Dedifferentiated amniotic fluid mesenchymal stem cell (primary cell): ENCODE data around the gene FOXL2NB.

Source experiments
- DNase-seq: peaks from one replicate; pipeline ENCODE4 v3.0.0-alpha.2; 2016; ENCODE audit errors: extremely low spot score

Gene FOXL2NB

DNA sequence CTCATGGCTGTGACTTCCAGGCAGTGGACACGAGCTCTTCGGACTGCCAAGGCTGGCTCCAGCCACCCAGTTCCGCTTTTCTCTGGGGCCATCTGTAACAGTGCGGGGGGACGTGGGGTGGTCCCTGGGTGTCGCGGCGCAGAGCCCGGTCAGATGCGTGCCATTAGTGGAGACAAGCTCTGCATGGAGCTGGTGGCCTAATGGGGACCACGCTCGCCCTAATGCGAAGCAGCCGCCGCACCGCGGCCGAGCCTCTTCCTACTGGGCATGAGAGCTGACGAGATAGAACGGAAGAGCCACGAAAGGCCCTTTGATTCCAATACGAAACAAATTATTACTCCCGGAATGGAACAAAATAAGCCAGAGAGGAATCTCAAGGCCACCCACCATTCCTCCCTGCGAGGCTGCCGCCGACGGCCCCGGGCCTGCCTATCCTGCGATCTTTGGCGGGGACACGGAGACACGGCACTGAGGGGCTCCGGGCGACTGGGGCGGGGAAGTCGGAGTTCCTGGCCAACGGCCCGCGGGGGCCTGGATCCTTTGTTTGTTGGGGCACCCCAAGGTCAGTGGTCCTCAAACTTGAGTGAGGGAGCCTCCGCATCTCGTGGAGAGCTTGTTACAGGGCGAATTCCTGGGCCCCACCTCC is 18.2 kb upstream of the FOXL2NB start:
- no peak for DNase-seq

DNA sequence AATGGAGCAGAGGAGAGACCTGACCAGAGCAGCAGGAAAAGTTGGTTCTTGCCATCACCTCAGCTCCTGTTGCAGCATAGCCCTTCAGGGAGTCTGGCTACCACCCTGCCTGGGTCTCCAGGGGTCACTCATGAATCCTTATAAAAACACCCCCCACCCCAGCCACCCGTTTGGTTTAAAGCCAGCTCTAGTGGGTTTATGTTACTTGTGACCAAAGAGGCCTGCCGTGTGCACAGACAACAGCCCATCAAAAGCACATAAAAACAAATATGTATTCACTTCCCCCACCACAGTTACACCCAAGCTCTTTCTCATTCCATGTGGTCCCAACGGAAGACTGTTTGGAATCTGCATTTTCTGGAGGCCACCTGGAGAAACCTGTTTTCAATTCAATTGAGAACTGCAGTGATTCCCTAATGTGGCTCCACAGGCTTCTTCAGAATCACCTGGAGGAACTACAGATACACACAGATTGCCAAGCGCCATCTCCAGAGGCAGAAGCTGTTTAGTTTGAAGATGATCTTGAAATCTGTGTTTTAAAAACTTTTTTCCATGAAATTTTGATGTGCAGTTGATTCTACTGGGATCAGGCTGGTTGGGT is 13.8 kb upstream of the FOXL2NB start:
- DNase-seq = no peak

DNA sequence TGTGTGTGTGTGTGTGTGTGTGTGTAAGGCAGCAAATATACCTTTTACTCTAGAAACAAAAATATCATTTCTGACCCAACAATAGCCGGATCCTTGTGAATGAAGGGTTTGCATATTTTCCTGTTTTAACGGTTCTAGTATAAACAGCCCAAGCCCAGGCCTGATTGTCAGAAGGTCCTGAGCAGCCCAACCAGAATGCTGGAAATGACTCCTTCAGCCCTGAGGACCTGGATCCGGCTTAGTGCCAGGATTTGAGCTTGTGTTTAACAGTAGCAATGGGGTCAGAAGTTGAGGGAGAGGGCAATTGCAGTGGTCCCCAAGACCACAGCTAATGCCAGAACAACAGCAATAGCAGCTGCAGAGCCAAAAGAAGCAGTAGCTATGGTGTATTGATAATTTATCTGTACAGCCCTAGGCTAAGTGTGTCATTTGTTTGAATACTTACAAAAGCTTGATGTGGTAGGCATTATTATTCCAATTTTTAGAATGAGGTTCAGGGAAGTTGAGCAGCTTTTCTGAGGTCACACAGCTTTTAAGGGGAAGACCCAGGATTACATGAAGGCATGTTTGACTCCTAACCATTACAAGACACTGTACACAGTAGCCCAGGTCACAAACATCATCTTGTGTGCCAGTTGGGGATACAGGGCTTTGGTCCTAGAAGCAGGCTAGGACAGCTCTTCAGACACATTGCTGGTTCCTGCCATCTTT is 12.9 kb upstream of the FOXL2NB start:
- DNase-seq = no peak

DNA sequence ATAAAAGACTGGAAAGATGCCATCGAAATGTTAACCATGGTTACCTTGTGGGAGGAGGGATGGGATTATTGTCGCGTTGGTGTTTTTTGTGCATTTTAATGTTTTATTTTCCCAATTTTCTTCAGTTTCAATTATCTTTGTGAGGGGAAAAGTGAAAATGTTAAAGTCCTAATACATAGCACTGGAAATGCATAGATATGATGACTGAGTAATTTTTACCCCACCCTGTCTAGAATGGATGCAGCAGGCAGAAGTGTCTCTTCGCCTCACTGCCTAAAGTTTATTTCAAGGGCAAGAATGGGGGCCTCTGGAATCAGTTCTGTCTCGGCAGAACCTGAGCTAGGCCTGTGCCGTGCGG is 11.5 kb upstream of the FOXL2NB start:
- DNase-seq = no peak

DNA sequence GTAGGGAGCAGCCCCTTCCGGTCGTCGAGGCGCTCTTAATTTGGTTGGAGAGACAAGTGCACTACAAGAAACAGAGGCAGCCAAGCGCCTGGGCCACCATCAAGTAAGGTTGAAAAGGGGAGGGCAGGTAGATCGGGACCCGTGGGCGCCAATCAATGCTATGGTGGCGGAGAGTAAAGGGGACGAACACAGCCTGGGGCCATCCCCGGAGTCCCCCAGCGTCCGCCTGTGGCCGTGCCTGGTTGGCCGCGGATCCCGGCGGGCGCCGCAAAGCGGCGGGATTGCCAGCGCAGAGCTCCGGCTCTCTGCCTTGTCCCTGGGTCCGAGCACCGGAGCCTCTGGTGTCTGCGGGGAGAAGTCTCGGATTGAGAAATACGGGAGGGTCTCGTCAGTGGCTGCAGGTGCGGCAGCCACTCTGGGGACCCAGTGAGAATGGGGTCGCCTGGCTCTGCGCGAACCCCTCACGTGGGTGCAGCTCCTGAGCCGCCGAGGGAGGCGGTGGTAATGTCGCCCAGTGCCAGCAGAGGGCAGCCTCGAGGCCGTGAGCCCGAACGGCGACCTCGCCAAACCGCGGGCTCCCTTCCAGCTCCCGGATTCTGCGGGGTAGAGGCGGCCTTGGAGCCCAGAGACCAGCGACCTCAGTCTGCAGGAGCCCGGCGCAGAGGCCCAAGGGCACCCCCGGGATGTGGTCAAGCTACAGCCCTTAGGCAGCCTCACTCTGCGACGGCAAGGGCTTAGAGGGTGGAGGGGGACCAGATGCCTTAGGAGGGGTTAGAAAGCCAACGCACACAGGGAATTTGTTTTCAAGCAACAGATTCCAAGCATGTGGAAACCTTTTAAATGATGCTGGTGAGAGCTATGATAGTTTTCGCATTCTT is 10.9 kb upstream of the FOXL2NB start:
- peak; percentile 29 for DNase-seq

DNA sequence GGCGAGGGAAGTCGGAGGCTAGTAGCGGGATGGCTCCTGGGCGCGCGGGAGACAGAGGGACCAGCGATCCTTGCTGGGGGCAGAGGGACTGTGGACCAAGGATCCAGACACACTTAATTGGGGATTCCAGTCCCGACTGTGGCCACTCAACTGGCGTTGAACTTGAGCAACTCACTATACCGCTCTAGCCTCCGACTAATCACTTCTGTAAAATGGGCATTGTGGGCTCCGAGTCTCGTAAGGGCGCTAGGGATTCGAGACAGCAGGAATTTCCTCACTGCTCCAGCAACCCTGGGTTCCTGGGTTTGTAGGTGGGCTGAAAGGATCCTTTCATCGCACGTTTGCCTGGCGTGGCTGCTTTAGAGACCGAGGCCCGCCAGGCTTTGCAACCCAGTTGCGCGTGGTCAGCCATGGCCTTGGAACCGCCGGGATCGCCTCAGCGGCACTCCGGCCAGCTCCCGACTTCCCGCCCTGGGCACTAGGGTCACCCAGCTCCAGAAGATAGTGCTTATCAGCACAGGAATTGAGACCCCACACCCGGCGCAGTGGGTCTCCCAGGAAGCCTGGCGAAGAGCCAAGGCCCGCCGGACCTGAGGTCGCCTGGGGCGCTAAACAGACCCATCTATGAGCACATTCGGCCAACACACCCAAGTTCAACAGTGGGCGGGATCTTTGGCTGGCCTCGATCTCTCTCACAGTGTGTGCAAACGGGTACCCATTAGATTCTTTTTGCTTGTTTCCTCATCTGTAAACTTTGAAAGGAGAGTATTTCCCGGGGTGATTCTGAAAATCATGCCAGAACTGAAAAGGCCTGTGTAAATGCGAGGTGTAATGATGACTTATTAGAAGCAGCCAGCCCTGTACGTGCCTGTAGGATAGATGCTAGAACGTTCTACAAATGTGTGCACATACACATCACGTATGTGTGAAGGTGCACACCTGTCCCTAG is 10.0 kb upstream of the FOXL2NB start:
- DNase-seq = no peak

DNA sequence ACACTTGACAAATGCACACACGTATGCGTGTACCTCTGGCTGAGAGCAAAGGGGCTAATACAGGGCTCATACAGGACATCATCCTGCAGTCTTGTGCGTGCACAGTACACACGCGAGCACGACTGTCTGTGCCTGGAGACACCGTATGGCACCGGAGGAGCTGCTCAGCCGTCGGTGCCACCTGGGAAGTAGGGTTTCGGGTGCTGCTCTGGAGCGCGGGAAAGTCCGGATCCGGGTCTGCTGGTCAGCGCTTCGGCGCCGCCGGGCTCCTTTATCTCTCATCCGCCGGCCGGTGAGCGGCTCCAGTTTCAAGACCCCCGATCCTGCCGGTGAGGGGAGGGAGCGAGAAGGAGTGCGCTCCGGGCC is 9.3 kb upstream of the FOXL2NB start:
- no peak for DNase-seq

DNA sequence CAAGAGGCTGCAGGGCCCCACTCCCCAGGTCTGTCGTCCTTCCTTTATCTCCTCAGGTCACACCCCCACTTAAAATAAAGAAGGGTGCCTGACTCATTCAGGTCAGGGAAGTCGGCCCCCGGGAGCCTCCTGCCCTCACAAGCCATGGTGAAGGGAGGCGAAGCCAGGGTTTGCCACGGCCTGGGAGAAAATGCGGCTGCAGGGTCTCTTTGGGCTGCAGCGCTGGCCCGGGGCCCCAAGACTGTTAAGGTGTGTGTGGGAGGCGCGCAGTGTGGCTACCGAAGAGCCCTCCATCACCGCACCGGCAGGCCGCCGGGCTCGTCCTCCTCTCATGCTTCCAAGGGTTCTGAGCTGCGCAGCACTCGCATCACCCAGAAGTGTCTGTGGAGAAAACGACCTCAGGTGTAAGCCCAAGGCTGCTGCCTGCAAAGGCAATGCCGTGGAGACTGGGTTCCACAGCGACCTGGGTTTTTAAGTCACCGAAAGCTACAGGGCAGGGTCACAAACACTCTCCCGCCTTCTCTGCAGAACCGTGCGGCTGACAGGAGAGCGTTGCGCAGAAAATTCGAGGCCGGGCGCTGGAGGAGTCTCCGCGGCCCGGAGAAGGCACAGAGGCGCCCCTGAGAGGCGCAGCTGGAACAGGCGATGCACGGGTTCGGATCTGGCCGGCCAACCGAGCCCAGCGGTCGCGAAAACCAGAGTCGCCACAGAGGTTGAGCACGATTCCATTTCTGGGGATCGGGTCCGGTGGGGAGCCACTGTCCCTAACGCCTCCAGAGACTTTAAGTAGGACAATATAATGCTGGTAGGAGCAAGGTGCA is 8.8 kb upstream of the FOXL2NB start:
- DNase-seq = no peak

DNA sequence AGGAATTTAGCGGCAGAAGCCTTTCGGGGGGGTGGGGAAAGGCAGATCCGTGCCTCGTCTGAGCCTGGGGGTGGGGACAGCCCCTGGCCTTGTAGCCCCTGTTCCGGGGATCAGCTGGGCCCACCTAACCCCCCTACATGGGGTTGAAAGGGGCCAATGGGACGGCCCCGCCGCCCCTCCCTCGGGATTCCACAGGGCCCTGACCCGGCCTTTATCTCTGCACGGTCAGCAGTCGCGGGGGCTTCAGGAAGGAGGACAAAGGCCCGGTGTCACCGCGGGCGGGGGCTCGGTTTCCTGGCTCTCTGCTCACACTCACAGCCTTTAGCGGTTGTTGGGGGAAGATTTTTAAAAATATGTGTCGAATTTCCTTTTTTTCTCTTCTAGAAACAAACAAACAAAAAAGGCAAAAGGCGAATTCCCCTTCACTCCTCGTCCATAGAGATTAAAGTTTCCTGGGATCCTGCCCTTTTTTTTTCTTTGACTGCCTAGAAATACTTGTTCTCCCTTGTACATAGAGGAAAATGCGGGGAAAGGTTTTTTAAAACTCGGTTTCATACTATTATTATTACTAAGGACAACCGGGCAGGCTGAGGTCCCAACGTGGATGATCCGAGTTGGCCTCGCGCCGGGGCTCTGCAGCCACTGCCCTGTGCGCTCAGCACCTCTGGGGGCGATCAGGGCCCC is 8.0 kb upstream of the FOXL2NB start:
- DNase-seq = no peak

DNA sequence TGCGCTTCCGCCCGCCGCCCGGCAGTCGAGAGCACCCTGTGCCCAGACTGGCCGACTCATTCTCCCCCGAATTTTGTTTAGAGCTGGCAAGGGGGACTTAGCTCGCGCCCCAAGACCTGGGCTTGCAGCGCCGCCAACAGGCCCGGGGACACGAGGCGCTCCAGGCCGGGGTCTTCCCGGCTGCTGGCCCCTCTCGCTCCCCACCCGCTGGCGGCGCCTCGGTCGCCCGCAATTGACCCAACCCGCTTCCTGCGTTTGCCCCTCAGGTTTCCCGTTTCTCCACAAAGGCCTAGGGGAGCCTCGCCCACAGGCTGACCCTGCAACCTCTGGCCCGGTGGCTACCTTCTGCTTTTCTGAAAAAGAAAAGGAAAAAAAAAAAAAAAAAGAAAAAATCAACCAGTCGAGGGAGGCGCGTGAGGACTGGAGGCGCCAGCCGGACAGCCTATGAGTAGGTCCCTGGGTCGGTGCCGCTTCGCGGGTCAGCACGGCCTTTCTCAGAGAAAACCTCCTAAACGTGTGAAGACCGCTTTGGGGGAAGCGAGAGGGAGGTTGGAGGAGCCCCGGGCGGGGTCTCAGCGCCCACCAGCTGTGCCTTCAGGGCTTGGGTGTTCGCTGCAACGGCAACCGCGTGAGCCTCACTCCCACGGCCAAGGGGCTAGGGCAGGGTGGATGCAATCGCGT is 7.3 kb upstream of the FOXL2NB start:
- DNase-seq = no peak

DNA sequence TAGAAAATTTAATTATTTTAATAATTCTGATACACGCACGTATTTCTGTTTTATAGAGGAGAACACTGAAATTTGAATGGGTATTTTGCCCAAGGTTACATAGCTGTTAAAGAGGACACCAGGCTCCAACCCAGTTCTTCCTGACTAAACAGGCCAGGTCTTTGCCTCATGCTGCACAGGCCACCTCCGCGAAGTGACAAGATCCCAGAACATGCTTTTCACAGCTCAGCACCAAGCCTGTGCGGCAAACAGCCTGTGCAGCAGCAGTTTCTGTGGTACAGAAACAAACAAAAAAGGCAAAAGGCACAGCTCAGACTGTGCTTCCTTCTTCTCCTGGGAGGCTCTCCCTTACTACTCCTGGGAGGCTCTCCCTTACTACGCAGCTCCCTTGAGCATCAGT is 6.6 kb upstream of the FOXL2NB start:
- no peak for DNase-seq

DNA sequence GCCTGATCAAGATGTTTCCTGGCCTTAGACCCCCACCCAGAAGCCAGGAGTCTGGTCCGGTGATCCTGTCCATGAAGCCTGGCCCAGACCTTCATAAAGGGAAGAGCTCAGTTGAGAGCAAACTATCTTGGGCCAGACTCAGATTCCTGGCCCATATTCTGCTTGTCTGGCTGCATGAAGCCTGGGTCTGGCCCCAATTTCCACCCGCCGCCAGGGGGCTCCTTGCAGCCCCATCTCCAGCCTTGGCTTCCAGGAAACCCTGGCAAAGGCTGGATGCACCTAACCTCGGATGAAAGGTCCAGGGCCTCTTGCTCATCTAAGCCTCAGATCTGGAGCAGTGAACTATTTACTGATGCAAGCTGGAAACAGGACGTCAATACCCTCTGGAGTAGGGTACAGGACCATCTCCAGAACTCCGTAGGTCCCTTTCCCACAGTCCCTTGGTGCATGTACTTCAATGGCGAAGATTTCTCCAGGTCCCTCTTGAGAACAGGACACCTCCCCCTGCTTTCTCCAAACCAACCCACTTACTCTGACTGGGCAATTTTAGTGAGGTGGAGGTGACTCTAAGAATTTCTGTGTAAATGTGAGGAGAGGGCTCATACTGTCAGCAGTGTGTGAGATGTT is 5.6 kb upstream of the FOXL2NB start:
- no peak for DNase-seq

DNA sequence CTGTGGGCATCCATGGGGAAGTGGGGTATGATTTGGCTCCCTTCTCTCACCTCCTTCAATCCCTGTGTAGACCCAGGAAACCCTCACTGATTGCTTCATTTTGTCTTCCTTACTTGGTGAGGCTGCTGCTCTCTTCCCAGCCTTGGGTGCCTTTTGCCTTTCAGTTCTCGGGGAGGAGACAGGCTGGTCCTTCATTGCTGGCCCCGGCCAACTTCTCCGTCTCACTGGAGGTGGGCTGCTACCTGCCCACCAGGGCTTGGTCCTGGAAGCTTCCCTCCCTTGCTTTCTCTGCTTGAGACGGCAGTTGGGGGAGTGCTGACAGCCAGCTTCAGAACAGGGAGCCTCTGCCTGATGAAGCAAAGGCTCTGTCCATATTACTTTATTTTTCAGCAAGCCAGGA is 4.7 kb upstream of the FOXL2NB start:
- no peak for DNase-seq

DNA sequence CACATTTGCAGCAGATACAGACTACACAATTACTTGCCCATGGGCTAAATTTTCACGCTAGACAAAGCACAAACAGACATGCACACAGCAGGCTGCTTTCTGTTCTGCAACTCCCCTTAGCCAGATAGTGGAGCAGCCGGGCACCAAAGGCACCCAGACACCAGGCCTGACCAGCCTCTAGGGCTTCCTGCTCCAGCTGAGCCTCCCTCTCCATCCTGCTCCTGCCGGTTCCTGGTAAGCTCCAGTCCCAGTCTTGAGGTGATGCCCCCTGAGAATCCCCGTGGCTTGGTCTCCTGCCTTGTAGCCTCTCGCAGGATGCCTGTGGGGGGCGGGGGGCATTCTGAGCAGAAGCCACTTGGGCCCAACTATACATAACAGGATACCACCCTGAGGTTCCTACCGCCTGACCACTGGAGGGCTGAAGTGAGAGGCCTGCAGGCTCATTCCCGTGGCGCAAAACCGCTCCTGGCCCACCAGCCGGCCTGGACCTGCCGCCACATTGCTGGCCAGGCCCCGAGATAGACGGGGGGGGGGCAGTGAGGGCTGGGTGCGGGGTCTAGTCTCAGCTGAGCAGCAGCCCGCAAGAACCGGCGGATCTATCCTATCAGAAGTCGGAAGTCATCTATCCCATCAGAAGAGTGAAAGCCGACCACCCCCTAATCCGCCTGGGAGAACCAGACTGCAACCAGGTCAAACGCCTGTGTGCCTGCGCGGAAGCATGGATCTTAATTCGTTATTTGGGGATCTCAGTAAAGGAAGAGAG is 4.0 kb upstream of the FOXL2NB start:
- DNase-seq = no peak

DNA sequence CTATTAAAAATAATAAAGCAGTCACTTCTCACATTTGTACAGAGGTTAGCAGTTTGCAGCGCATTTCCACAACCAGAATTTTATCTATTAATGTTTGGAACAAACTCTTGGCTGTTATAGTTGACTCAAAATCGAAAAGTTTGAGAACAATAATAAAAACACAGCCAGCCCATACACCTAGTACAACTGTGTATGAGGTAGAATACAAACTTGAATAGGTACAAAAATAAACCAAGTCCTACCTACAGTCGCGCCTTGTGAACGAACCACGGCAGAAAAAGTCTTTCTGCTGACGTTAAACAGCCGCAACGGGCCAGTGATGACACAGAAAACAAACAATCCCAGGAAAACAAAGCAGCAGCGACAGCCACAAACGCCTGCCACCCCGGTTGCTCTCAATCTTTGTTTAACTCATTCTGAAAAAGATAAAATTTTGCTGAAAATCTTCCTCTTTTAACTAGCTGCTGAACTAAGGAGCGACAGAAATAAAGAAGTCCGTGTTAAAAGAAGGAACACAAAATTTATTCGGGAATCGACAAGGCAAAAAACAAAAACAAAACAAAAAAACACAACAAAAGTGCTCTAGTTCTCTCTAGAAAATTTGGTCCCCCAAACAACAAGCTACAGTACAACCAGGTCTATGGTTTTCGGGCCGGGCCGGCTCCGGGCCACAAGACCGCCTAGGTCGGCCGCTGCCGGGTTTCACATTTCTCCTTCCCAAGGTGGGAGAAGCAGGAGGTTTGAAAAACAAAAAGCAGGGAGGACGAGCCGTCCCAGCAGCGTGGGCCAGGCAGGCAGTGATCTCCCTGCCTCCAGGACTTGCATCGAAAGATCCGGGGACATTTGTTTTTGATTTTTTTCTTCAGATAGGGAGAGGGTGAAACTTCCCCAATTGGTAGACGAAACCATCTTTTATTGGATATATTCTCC is 3.0 kb upstream of the FOXL2NB start:
- no peak for DNase-seq

DNA sequence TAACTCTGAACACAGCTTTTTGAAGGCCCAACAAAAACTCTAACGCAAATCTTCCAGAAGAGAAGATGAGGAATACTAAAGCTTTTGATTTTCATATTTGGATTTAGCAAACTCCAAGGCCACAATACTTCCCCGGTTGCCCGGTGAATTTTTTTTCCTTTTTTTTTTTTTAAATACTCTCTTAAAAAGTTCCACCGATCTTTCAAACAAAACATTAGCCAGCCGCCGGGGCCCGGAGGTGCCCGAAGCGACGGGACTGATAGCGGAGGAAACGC is 2.4 kb upstream of the FOXL2NB start:
- no peak for DNase-seq
